Measurements from ENCODE around the gene ANKFY1.

DNA sequence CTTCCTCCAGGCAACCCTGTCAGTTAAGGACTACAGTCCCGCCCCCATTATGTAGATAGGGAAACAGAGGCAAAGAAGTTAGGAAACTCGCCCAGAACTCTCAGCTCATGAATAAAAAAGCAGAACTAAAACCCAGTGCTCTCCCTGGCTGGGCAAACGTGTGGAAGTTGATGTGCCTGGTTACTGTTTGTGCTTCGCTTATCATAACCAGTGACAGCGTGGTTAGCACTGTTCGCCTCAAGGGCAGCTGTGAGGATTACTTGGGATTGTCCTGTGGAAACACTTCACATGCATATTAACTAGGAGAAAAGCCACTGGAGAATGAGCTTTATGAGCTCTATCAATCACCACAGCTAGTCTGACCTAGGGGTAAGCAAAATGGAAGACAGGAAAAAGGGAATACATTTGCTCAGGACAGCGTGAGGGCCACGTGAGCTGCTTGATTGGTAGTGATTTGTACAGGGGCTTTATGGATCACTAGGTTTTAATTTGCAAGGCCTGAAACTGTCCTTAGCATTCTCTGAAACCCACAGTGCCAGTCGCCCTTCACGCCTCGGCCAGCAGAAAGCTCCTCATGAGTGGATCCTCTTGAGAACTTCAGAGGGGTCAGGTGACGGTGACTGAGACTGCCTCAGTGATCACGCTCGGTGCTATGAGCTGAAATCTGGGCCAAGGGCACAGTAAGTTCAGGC is 100.9 kb downstream of the ANKFY1 start:
- TF ChIP-seq POLR2A (IDR thresholded peaks at IDR 0.05), result no peak
- TF ChIP-seq POLR2AphosphoS5 (IDR thresholded peaks at IDR 0.05), result no peak
- TF ChIP-seq, protein P1, sequence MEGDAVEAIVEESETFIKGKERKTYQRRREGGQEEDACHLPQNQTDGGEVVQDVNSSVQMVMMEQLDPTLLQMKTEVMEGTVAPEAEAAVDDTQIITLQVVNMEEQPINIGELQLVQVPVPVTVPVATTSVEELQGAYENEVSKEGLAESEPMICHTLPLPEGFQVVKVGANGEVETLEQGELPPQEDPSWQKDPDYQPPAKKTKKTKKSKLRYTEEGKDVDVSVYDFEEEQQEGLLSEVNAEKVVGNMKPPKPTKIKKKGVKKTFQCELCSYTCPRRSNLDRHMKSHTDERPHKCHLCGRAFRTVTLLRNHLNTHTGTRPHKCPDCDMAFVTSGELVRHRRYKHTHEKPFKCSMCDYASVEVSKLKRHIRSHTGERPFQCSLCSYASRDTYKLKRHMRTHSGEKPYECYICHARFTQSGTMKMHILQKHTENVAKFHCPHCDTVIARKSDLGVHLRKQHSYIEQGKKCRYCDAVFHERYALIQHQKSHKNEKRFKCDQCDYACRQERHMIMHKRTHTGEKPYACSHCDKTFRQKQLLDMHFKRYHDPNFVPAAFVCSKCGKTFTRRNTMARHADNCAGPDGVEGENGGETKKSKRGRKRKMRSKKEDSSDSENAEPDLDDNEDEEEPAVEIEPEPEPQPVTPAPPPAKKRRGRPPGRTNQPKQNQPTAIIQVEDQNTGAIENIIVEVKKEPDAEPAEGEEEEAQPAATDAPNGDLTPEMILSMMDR (IDR thresholded peaks at IDR 0.05), result no peak
